ENCODE measurements around the gene SHC1. TPM values are rescaled to one million over a fixed set of nuclear protein-coding genes. Genes with fewer than 3 reads are reported as not detected.

Gene SHC1
- total RNA-seq, 1 donor from 2014 or later, result 81.9 TPM

GRCh38 chr1:154941333-154942013, 29.1 kb downstream of the SHC1 start:
- intact Hi-C loops (cut with micrococcal nuclease), result no loop called here

GRCh38 chr1:154940651-154941194, 29.8 kb downstream of the SHC1 start:
- intact Hi-C loops (cut with micrococcal nuclease), result no loop called here

- intact Hi-C loops (cut with micrococcal nuclease), result no loop called here
Observed at GRCh38 chr1:154940213-154940560, 30.4 kb downstream of the SHC1 start.

- intact Hi-C loops (cut with micrococcal nuclease), result loop anchor here (5.0 to 10.0 kb wide), 3 partner anchors 64 to 184 kb away; partner anchors contain the start of genes EFNA4 and KCNN3
Observed at GRCh38 chr1:154938604-154939399, 31.7 kb downstream of the SHC1 start.

- intact Hi-C loops (cut with micrococcal nuclease), result loop anchor here (1.0 to 10.0 kb wide), 6 partner anchors 17 to 330 kb away; partner anchors contain the start of genes ADAR, EFNA4 and KCNN3
Observed at GRCh38 chr1:154937988-154938386, 32.6 kb downstream of the SHC1 start.

- intact Hi-C loops (cut with micrococcal nuclease), result loop anchor here (1.0 to 10.0 kb wide), 6 partner anchors 18 to 329 kb away; partner anchors contain the start of genes ADAR, EFNA4 and KCNN3
Observed at GRCh38 chr1:154937085-154937987, 33.2 kb downstream of the SHC1 start.

GRCh38 chr1:154936555-154937084, 33.9 kb downstream of the SHC1 start, which contains the start of gene PMVK:
PMVK (minus strand) TSS chr1:154936719; CDS start chr1:154936685, 34 bp downstream.
- intact Hi-C loops (cut with micrococcal nuclease), result loop anchor here (1.0 to 10.0 kb wide), 9 partner anchors 19 to 377 kb away; partner anchors contain the start of genes ADAR, CKS1B, EFNA4 and FLAD1

GRCh38 chr1:154935749-154936554, 34.6 kb downstream of the SHC1 start:
- intact Hi-C loops (cut with micrococcal nuclease), result loop anchor here (1.0 to 10.0 kb wide), 6 partner anchors 38 to 377 kb away; partner anchors contain the start of genes CKS1B, EFNA4, FLAD1 and KCNN3

GRCh38 chr1:154934358-154934948, 36.1 kb downstream of the SHC1 start:
- intact Hi-C loops (cut with micrococcal nuclease), result loop anchor here (10.0 kb wide), 2 partner anchors 60 to 180 kb away; partner anchors contain the start of gene KCNN3

GRCh38 chr1:154931940-154932487, 38.5 kb downstream of the SHC1 start:
- intact Hi-C loops (cut with micrococcal nuclease), result loop anchor here (10.0 kb wide), 2 partner anchors 57 to 177 kb away; partner anchors contain the start of gene KCNN3

- intact Hi-C loops (cut with micrococcal nuclease), result no loop called here
Observed at GRCh38 chr1:154926201-154926600, 44.3 kb downstream of the SHC1 start.

- intact Hi-C loops (cut with micrococcal nuclease), result no loop called here
Observed at GRCh38 chr1:154925335-154926170, 45.0 kb downstream of the SHC1 start.

GRCh38 chr1:154923695-154924094, 46.9 kb downstream of the SHC1 start:
- intact Hi-C loops (cut with micrococcal nuclease), result no loop called here

GRCh38 chr1:154913273-154913672, 57.3 kb downstream of the SHC1 start:
- intact Hi-C loops (cut with micrococcal nuclease), result no loop called here

GRCh38 chr1:154912755-154913154, 57.8 kb downstream of the SHC1 start:
- intact Hi-C loops (cut with micrococcal nuclease), result no loop called here
